HEK293T (cell line): Measurements from ENCODE around the gene SLC8A3.

ENCODE experiments used
- FOXA1 ChIP-seq: fragments of 450-650 bp; IDR thresholded peaks from 2 replicates; pipeline ENCODE4 v1.6.1; 2016; ENCODE audit warnings: mild to moderate bottlenecking
- NFRKB ChIP-seq: fragments of 450-650 bp; IDR thresholded peaks from 2 replicates; pipeline ENCODE4 v1.6.1; 2016; ENCODE audit warnings: mild to moderate bottlenecking, moderate library complexity
- SP1 ChIP-seq: fragments of 450-650 bp; IDR thresholded peaks from 2 replicates; pipeline ENCODE4 v1.6.1; 2017

DNA sequence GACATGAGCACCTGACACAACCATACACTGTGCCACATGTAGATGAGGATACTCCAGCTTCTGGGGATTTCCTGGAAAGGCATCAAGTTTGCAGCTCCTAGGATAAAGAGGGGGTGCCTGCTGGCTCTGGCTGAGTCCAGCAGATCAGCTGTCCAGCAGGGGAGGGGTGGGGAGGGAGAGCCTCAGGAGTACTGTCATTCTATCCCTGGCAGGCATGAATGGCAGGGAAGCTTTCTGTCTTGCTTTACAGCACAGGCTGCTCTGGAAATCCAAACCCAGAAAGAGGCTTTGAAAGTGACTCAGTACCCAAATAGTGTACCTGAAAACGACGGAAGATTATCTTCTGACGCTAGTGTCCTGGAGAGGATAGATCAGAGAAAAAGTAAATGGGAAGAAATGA, 32.2 kb downstream of the SLC8A3 start:
- no peak for TF ChIP-seq FOXA1
- TF ChIP-seq NFRKB, result no peak
- TF ChIP-seq SP1, result no peak
